ENCODE measurements around the gene ZEB1. TPM values are rescaled to one million over a fixed set of nuclear protein-coding genes. Genes with fewer than 3 reads are reported as not detected.

Gene ZEB1
- total RNA-seq, 1 experiment from 2014 or later, result 0.39 TPM

DNA sequence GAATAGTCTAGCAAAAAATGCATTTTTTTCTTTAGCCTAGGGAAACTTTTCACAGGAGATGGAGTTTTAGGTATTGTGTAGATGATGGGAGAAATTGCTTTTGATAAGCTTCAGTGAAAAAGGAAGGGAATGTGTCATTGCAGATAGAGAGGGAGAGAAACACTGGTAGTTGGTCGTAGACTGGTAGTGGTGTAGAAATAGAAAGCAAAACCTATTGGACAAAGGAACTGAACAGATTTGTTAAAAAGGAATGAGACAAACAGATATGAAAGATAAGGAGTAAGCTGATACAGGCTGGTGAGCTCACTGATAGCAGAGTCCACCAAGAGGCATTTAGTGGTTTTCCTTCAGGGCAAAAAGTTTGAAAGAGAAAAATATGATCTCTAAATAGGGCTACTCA lies 94.3 kb downstream of the ZEB1 start:
- Histone ChIP-seq H2BK5ac (ENCODE audit: insufficient read length, low read length) (no peak overlapping the region), H3K27me3 (ENCODE audit: insufficient read depth, low read length) (no peaks in the 10 kb centered on the region), H3T11ph (ENCODE audit: low read length) (no peak overlapping the region), H3K27ac (ENCODE audit: insufficient read length, low read depth, low read length) (no peak overlapping the region), H2BK12ac (ENCODE audit: insufficient read length, low read depth, low read length) (no peak overlapping the region), H3K56ac (ENCODE audit: insufficient read length, low read depth, low read length) (no peak overlapping the region), H3K23me2 (ENCODE audit: insufficient read length, low read depth, low read length, poor library complexity, severe bottlenecking) (no peaks in the 10 kb centered on the region), H3K18ac (ENCODE audit: insufficient read length, low read depth, low read length) (no peak overlapping the region), H3K4me2 (ENCODE audit: insufficient read depth, insufficient read length, low read length) (no peak overlapping the region), H4K8ac (replicated peaks; ENCODE audit: insufficient read length, low read depth, low read length) (no peak overlapping the region), H3K79me2 (ENCODE audit: insufficient read depth, low read length) (no peaks in the 10 kb centered on the region), H4K20me1 (ENCODE audit: control insufficient read depth, insufficient read depth, insufficient read length) (no peaks in the 10 kb centered on the region), H4K91ac (ENCODE audit: insufficient read length, low read depth, low read length) (no peak overlapping the region), H2BK15ac (ENCODE audit: low read depth, low read length) (no peak overlapping the region), H2BK20ac (ENCODE audit: low read depth, low read length, poor library complexity, severe bottlenecking) (no peak overlapping the region), H2BK120ac (ENCODE audit: low read depth, low read length, poor library complexity, severe bottlenecking) (no peak overlapping the region), H3K9ac (ENCODE audit: extremely low read depth, insufficient read length, low read length) (no peak overlapping the region), H3K4me1 (ENCODE audit: insufficient read depth, low read length) (no peaks in the 10 kb centered on the region), H3K4ac (ENCODE audit: low read depth, low read length) (no peak overlapping the region), H4K5ac (ENCODE audit: insufficient read length, low read depth, low read length) (no peak overlapping the region), H3K9me3 (ENCODE audit: control insufficient read depth, low read depth, low read length) (no peaks in the 10 kb centered on the region), H3K79me1 (ENCODE audit: insufficient read depth, low read depth, low read length, poor library complexity, severe bottlenecking) (no peaks in the 10 kb centered on the region), H2AFZ (ENCODE audit: low read length) (no peak overlapping the region), H2AK5ac (ENCODE audit: insufficient read length, low read length) (no peak overlapping the region), H3K14ac (ENCODE audit: insufficient read depth, low read length) (no peak overlapping the region), H3K23ac (ENCODE audit: insufficient read length, low read depth, low read length) (no peak overlapping the region)
- WGBS (ENCODE audit: extremely low coverage, insufficient read length, low lambda C conversion rate), result no CpG with 5 or more reads among the region's 1 CpG
- no peak for DNase-seq
- H3K36me3 Mint-ChIP-seq (ENCODE audit: insufficient read depth in 1 of 3, low read depth in 3 of 3), result peaks cover 0 to 7% (median 4%) of the 10 kb centered on the region in 3 experiments; a peak in 4 of 7 replicates
- no peaks in the 10 kb centered on the region for H3K27me3 Mint-ChIP-seq (ENCODE audit: low read depth)
- H3K27ac Mint-ChIP-seq, result no peak overlapping the region
- H3K9me3 Mint-ChIP-seq, result peaks cover 9 to 17% of the 10 kb centered on the region in 2 experiments
- no peaks in the 10 kb centered on the region for H3K4me1 Mint-ChIP-seq
- TF ChIP-seq, protein P1, sequence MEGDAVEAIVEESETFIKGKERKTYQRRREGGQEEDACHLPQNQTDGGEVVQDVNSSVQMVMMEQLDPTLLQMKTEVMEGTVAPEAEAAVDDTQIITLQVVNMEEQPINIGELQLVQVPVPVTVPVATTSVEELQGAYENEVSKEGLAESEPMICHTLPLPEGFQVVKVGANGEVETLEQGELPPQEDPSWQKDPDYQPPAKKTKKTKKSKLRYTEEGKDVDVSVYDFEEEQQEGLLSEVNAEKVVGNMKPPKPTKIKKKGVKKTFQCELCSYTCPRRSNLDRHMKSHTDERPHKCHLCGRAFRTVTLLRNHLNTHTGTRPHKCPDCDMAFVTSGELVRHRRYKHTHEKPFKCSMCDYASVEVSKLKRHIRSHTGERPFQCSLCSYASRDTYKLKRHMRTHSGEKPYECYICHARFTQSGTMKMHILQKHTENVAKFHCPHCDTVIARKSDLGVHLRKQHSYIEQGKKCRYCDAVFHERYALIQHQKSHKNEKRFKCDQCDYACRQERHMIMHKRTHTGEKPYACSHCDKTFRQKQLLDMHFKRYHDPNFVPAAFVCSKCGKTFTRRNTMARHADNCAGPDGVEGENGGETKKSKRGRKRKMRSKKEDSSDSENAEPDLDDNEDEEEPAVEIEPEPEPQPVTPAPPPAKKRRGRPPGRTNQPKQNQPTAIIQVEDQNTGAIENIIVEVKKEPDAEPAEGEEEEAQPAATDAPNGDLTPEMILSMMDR (conservative IDR thresholded peaks at IDR 0.05), result no peak
- H3K4me3 Mint-ChIP-seq, result no peak overlapping the region
